ENCODE data around the gene SLC11A1.
A peak's percentile ranks its signal among the peaks of the same experiment; 100 is the strongest.

Gene SLC11A1

GRCh38 chr2:218381916-218382366 is at the start of gene SLC11A1:
SLC11A1 (plus strand) TSS chr2:218382273; CDS start chr2:218382369, 96 bp downstream.
- DNase-seq (ENCODE audit: low read depth in 2 of 2): no peak

DNA sequence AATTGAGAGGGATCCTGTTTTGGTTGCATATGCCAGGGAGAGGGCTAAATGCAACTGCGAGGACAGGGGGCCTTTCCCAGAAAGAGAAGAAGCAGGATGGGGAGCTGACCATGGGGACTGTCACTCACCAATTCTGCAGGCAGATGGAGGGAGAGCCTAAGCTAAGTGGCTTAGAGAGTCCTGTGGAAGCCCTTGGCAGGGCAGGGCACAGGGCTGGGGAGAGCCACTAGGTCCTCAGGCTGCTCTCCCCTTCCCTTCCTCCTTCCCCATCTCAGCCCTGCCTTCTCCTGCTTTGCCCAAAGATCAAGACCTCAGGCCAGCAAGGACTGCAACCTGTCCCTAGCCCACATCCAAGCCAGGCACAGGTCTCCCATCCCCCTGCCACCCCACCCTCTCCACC is 49.8 kb upstream of the SLC11A1 start:
- no peak for DNase-seq (ENCODE audit: low read depth in 2 of 2)

DNA sequence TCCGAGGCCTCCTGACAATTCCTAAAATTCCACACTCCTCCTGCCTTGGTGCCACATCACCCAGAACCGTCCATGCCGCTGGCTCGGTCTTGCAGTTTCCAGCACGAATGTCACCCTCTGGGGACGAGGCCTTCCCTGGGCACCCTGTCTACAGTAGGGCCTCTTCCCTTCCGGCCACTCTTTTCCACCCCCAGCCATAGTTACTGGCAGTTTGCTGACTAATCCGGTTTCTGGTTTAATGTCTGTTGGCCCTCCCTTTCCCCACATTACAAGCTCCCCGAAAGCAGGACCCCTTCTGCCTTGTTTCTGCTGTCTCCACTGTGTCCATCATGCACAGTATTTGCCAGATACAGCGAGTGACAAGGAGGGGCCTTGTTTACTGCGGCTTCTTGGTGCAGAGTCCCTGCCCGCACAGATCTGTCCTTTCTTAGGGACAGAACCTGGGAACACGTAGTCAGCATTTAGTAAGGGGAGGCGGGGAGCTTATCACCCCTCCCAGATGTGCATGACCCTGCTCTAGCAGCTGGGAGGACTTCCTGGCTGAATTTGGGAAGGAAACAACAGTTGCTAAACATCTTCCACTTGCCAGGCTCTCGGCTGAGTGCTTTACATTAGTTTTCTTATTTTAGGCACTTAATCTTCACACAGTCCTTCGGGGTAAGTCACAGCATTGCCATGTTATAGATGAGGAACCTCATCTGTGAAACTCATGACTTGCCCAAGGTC is 49.0 kb upstream of the SLC11A1 start:
- DNase-seq (ENCODE audit: low read depth in 2 of 2): no peak

GRCh38 chr2:218334531-218334930 is 47.5 kb upstream of the SLC11A1 start:
- no peak for DNase-seq (ENCODE audit: low read depth in 2 of 2)

DNA sequence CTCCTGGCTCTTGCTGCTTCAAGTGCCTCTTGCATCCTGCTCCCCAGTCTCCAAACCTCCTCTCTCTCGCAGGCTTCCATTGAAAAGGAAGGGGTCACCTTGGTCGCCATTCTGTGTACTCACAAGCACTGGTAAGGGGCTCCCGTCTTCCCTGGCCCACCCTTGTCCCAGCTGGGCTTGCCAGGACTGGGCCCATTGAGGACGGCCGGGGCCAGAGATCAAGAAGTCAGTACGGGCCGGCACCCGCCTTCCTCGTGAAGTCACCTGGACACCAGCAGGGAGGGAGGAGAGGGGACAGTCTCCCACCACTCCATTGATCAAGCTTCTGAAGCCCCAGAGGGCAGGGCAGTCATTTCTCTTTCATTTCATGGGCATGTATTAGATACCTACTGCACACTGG is 41.4 kb upstream of the SLC11A1 start:
- DNase-seq (ENCODE audit: low read depth in 2 of 2): no peak

- no peak for DNase-seq (ENCODE audit: low read depth in 2 of 2)
Measured at GRCh38 chr2:218341381-218341780, 40.7 kb upstream of the SLC11A1 start.

DNA sequence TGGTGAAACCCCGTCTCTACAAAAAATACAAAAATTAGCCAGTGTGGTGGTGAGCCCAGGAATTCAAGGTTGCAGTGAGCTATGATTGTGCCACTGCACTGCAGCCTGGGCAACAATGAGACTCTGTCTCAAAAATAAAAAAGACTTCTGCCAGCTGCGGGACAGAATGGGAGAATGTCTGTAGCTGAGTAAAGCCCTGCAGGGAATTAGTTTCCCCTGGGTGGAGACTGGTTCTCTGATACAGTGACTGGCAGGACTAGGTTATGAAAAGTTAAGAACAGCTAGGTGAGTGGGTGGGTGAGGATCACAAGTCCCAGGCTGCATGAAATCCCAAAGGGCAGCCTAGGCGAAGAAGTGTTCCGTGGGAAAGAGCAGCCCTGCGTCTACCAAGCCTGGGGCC is 39.2 kb upstream of the SLC11A1 start:
- DNase-seq (ENCODE audit: low read depth in 2 of 2): no peak

DNA sequence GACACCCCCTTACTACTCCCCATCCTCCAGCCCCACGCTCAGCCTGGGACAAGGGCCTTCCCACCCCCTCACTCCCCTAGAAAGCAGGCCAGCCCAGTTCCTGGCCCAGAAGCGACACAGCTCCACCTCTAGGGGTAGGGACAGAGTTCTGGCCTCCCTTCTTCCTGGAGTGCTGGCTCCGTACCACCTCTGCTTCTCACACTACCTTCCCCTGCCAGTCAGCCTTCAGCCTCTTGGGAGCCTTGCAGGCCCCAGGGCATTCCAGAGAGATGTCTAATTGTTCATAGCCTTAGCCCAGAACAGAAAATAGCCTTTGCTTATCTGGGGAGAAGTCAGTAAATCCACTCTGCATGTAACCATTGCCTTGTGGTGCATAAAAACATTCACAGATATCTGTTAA is 38.5 kb upstream of the SLC11A1 start:
- DNase-seq (ENCODE audit: low read depth in 2 of 2): peak in 1 of 2 experiments; percentile 15

DNA sequence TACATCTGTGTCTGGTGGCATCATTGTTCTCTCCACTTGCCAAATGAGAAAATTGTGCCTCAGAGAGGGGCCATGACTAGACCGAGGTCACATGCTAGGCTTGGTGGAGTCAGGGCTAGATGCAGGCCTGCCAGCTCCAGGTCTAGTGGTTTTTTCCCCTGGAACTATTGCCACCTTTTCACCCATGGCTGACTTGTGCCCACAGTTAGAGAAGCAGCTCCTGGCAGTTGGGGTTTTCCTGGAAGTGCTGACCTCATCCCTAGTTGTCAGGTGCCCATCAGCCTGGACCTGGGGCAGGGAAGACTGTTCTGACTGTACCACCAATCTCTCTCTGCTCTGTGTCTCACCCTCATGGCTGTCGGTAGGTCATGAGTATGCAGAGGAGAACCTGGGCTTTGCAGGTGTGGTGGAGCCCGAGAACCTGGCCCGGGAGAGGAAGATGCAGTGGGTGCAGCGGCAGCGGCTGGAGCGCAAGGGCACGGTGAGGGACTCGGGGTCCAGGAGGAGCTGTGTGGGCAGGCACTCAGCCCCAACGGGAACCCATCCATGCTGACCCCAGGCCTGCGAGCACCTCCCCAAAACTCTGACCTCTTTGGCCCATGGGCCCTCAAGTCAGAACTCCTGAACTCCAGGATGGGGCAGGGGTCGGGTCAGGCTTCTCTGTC is 37.9 kb upstream of the SLC11A1 start:
- no peak for DNase-seq (ENCODE audit: low read depth in 2 of 2)

- DNase-seq (ENCODE audit: low read depth in 2 of 2): no peak
Measured at GRCh38 chr2:218344755-218345417, 37.2 kb upstream of the SLC11A1 start.

DNA sequence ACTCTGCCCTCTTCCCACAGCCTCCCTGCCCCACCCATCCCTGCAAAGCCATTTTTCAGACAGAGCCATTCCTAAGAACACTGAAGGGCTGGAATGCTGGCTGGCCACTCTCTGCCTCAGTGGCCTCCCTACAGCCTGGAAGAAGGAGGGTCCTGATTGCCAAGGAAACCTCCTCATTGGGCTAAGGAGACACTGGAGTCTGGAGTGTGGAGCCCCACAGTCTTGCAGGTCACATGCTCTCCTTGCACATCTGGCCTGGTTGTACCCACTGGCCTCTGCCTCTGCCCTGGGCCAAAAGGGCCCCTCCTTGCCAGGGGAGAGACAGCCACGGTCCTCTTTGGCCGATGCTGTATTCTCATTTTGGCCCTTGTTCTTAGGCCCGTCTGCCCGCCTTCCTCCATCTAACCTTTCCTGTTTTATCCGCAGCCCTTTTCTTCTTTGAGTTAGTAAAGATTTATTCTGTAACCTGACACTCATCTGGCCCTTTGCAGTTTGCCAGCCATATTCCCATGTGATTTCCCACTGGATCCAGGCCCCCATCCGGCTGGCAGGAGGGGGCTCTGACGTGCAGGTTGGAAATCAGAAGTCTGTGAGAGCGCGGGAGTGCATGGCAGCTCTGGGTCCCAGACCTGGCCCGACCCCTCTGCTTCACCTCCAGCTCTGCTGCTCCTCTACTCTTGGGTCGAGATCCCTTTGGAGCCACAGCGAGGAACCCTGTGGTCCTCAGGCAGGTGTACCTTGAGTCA is 36.4 kb upstream of the SLC11A1 start:
- DNase-seq (ENCODE audit: low read depth in 2 of 2): no peak

DNA sequence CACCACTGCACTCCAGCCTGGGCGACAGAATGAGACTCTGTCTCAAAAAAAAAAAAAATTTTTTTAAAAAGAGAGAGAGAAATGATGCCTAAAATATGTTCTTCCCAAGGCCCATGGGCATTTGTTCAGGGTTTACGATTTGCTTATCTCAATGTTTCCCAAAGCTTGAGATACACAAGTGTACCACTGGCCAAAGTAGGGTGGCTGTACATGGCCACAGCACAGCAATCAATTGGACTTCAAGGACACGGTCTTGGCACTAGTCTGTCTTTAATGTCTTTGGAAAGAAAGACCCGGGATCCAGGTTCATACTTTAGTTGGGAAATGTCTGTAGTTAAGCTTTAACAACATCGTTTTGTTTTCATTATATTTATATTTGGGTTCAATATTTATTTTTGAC is 34.9 kb upstream of the SLC11A1 start:
- DNase-seq (ENCODE audit: low read depth in 2 of 2): no peak

GRCh38 chr2:218354045-218354444 is 28.0 kb upstream of the SLC11A1 start:
- DNase-seq (ENCODE audit: low read depth in 2 of 2): no peak

DNA sequence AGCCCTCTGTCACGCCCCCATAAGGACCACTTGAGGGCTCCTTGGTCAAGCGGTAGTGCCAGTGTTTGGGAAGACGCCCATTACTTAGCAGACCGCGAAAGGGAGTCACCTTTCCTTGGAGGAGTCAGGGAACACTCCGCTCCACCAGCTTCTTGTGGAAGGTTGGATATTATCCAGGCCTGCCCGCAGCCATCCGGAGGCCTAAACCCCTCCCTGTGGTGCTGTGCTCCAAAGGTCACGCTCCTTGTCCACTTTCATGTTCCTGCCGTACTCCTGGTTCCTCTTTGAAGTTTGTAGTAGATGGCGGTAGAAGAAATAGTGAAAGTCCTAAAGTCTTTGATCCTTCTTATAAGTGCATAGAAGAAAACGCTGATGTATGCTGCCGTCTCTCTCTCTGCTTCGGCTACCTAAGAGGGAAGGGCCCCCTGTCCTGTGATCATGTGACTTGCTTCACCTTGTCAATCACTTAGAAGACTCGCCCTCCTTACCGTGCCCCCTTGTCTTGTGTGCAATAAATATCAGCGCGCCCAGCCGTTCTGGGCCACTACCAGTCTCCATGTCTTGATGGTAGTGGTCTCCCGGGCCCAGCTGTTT is 27.1 kb upstream of the SLC11A1 start:
- no peak for DNase-seq (ENCODE audit: low read depth in 2 of 2)

GRCh38 chr2:218357236-218358177 is 24.6 kb upstream of the SLC11A1 start:
- DNase-seq (ENCODE audit: low read depth in 2 of 2): no peak

DNA sequence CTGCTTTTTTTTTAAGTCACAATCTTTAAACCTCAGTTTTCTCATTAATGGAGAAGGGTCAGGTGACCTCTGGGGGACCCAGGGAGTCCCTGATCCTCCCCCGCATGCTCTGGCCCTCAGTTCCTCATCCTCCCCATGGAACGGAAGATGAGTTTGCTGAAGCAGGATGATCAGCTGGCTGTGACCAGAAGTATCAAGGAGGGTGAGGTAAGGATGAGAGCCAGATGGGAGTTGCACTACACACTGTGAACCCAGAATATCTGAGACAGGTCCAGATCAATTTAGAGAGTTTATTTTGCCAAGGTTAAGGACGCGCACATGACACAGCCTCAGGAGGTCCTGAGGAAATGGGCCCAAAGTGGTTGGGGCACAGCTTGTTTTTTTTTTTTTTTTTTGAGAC is 21.6 kb upstream of the SLC11A1 start:
- DNase-seq (ENCODE audit: low read depth in 2 of 2): no peak

DNA sequence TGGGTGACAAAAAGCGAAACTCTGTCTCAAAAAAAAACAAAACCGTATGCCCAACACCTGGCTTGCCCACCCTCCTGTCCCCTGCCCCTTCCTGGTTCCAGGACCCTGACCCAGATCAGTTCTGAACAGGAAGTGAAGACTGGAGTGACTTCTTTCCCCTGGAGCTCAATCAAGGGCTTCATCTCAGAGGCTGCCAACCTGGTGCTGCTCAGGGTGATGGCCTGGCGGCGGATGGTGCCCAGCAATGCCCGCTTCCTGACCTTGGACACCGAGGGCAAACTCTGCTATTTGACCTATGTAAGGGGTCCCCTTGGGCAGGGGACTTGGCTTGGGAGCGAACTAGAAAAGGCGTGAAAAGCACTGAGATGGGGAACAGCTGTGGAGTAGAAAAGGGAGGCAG is 19.5 kb upstream of the SLC11A1 start:
- DNase-seq (ENCODE audit: low read depth in 2 of 2): no peak

DNA sequence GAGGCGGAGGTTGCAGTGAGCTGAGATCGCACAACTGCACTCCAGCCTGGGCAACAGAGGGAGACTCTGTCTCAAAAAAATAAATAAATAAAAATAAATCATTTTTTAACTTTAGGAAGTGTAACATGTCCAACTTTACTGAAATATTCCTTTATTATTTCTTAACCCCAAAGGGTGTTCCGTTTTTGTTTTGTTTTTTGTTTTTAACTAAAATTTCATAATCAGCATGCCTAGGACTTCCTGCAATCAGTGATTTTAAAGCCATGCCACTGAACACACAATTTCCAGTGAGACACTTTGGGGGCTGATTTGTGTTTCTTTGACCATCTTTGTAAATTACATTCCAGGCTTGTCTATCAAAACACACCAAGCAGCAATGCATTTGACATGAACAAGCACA is 18.3 kb upstream of the SLC11A1 start:
- DNase-seq (ENCODE audit: low read depth in 2 of 2): no peak

- no peak for DNase-seq (ENCODE audit: low read depth in 2 of 2)
Measured at GRCh38 chr2:218364196-218364595, 17.9 kb upstream of the SLC11A1 start.

DNA sequence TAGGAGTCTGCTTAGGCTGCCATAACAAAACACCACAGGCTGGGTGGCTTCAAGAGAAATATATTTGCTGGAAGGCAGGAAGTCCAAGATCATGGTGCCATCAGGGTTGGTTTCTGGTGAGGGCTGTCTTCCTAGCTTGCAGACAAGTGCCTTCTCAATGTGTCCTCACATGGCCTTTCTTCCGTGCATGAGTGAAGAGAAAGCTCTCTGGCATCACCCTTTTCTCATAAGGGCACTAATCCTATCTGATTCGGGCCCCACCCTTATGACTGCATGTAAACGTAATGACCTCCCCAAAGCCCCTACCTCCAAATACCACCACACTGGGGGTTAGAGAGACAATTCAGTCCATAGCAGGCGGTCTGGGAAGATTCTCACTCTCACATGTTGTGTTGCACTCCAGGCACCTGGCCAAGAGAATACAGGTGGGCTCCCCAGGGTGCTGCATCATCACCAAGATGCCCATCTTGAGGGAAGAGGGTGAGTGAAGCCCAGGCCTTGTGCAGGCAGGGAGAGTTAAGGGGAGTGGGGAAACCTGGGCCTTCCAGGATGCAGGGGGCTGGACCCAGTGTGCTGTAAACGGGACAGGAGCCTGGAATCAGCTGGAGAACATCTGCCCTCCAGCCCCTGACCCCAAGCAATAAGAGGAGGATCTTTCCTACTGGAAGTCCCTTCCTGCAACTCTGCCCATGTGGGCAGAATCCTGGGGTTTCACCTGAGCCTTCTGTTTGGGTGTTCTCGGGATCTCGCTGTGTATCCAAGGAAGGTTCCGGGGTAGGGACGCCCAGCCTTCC is 15.3 kb upstream of the SLC11A1 start:
- DNase-seq (ENCODE audit: low read depth in 2 of 2): no peak
